SK-N-SH treated with all-trans-retinoic acid at 6 μM for 48 hours (cell line): Measurements from ENCODE around the gene RETREG1.

Source experiments
- ARNTL ChIP-seq: fragments of 450-650 bp; formaldehyde crosslinking; IDR thresholded peaks from 2 replicates; pipeline ENCODE4 v1.5.0; 2020; ENCODE audit warnings: low read depth, mild to moderate bottlenecking, moderate library complexity, borderline replicate concordance
- CREB5 ChIP-seq: fragments of 250-450 bp; sonication (Bioruptor Pico); IDR thresholded peaks from 2 replicates; pipeline ENCODE4 v1.5.1; 2020; ENCODE audit warnings: low read depth, mild to moderate bottlenecking, moderate library complexity
- CSRNP3 ChIP-seq: fragments of 250-450 bp; sonication (Bioruptor Pico); IDR thresholded peaks from 2 replicates; pipeline ENCODE4 v1.5.1; 2021; ENCODE audit warnings: mild to moderate bottlenecking, moderate library complexity
- GLIS3 ChIP-seq: fragments of 250-450 bp; sonication (Bioruptor Pico); IDR thresholded peaks from 2 replicates; pipeline ENCODE4 v1.5.0; 2020; ENCODE audit warnings: mild to moderate bottlenecking, moderate library complexity
- ISL1 ChIP-seq: fragments of 250-450 bp; sonication (Bioruptor Pico); IDR thresholded peaks from 2 replicates; pipeline ENCODE4 v2.1.2; 2022; ENCODE audit warnings: mild to moderate bottlenecking, moderate library complexity
- OSR1 ChIP-seq: fragments of 250-450 bp; sonication (Bioruptor Pico); IDR thresholded peaks from 2 replicates; pipeline ENCODE4 v1.8.0; 2022; ENCODE audit warnings: moderate library complexity, mild to moderate bottlenecking, inconsistent platforms
- PATZ1 ChIP-seq: fragments of 250-450 bp; sonication (Bioruptor Pico); IDR thresholded peaks from 2 replicates; pipeline ENCODE4 v1.8.0; 2020; ENCODE audit warnings: mild to moderate bottlenecking, moderate library complexity, borderline replicate concordance
- RARB ChIP-seq: fragments of 250-450 bp; sonication (Bioruptor Pico); IDR thresholded peaks from 2 replicates; pipeline ENCODE4 v1.8.0; 2021; ENCODE audit warnings: mild to moderate bottlenecking, moderate library complexity
- TCF4 ChIP-seq: fragments of 250-450 bp; sonication (Bioruptor Pico); IDR thresholded peaks from 2 replicates; pipeline ENCODE4 v1.8.0; 2021; ENCODE audit warnings: mild to moderate bottlenecking, moderate library complexity, borderline replicate concordance
- TOX ChIP-seq: fragments of 250-450 bp; sonication (Bioruptor Pico); IDR thresholded peaks from 2 replicates; pipeline ENCODE4 v1.8.0; 2021; ENCODE audit warnings: mild to moderate bottlenecking, moderate library complexity, borderline replicate concordance
- ZFP30 ChIP-seq: fragments of 450-650 bp; formaldehyde crosslinking; IDR thresholded peaks from 2 replicates; pipeline ENCODE4 v1.5.0; 2022; ENCODE audit warnings: mild to moderate bottlenecking, moderate library complexity
- ZNF565 ChIP-seq: fragments of 450-650 bp; formaldehyde crosslinking; conservative IDR thresholded peaks from 2 replicates; pipeline ENCODE4 v1.5.0; 2020; ENCODE audit warnings: low read depth, mild to moderate bottlenecking, moderate library complexity
- ZNF70 ChIP-seq: fragments of 450-650 bp; formaldehyde crosslinking; IDR thresholded peaks from 2 replicates; pipeline ENCODE4 v1.5.0; 2020; ENCODE audit warnings: mild to moderate bottlenecking, moderate library complexity
- ZNF8 ChIP-seq: fragments of 450-650 bp; formaldehyde crosslinking; IDR thresholded peaks from 2 replicates; pipeline ENCODE4 v1.5.0; 2020; ENCODE audit warnings: mild to moderate bottlenecking, moderate library complexity

GRCh38 chr5:16542236-16542635 is 74.6 kb downstream of the RETREG1 start:
- TF ChIP-seq ZNF565 (CRISPR knock-in tag): no peak
- TF ChIP-seq ARNTL (CRISPR knock-in tag): no peak
- no peak for TF ChIP-seq RARB (CRISPR knock-in tag)
- TF ChIP-seq ZNF8: no peak
- no peak for TF ChIP-seq GLIS3
- TF ChIP-seq CREB5: no peak
- no peak for TF ChIP-seq OSR1 (CRISPR knock-in tag)
- no peak for TF ChIP-seq CSRNP3 (CRISPR knock-in tag)
- no peak for TF ChIP-seq TOX
- no peak for TF ChIP-seq ZNF70 (CRISPR knock-in tag)
- no peak for TF ChIP-seq PATZ1 (CRISPR knock-in tag)
- TF ChIP-seq TCF4 (CRISPR knock-in tag): no peak
- no peak for TF ChIP-seq ZFP30 (CRISPR knock-in tag)
- no peak for TF ChIP-seq ISL1 (CRISPR knock-in tag)
